ENCODE measurements around the gene COL25A1.
"Not testable (repeated sequence)": the region's sequence is repeated elsewhere in the genome, so short reads cannot be mapped to it uniquely, and the experiment has no call there.

The COL25A1 gene

GRCh38 chr4:109009909-109010308 lies 292.5 kb downstream of the COL25A1 start:
- DNase-seq (ENCODE audit: low spot score): no peak

GRCh38 chr4:109007976-109008375 lies 294.5 kb downstream of the COL25A1 start:
- DNase-seq (ENCODE audit: low spot score): no peak

GRCh38 chr4:109005523-109005922 lies 296.9 kb downstream of the COL25A1 start:
- DNase-seq (ENCODE audit: low spot score): no peak

DNA sequence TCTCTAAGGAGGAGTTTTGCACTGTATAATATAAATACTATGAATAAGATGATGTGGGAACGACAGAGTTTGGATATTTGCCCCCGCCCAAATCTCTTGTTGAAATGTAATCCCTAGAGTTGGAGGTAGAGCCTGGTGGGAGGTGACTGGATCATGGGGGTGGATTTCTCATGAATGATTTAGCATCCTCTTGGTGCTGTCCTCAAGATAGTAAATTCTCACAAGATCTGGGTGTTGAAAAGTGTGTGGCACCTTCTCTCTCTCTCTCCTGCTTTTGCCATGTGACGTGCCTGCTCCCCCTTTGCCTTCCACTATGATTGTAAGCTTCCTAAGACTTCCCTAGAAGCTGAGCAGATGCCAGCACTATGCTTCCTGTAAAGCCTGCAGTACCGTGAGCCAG lies 298.0 kb downstream of the COL25A1 start:
- DNase-seq (ENCODE audit: low spot score): no peak

DNA sequence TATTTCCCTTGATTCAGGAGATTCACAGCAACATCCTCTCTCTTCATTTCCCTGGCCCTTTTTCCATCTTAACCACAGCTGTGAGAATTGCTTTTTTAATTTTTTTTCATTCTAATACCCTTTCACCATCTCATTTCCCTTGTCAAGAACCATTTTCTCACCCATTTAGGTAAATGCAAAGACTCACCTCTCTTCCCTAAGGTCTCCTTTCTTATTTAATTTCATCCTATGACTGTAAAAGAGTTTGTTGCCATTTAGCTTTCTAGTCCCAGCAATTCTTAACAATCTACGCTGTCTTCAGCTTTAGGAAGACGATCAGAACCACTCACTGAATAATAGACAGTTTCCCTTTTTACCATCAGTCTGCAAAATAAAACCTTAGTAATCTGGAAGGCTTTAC lies 298.5 kb downstream of the COL25A1 start:
- DNase-seq (ENCODE audit: low spot score): no peak

GRCh38 chr4:108991551-108992328 lies 310.7 kb downstream of the COL25A1 start:
- DNase-seq (ENCODE audit: low spot score): no peak

DNA sequence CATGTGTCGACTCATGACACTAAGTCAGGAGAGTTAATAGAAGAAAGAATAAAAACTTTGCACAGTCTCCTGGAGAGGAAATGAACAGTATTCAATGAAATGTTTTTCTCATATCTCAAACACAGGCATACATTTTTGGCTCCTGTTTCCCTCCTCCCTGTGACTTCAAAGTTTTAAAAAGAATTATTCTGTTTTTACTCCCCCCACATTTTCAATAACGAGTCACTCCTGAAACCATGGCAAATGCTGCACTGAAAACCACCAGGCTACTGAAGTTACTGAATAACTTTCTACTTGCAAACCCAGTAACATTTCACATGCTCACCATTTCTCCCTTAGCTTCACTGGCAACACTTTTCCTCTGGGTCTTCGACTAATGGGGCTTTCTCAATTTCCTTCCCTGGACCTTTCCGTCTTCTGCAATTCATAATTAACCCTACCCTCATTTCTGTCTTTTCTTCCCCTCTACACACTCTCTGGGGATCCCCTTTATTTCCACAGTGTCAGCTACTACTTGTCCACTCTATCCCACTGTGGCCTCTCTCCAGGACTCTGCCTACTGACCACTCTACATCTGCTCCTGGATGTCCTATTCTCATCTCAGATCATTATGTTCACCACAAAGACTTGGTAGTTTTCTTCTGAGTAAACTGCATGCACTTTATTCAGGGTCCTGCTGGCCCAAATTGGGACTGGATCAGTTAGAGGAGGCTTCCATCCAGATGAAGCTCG lies 313.8 kb downstream of the COL25A1 start:
- DNase-seq (ENCODE audit: low spot score): no peak

- not testable (repeated sequence) for DNase-seq (ENCODE audit: low spot score)
These were observed 318.0 kb downstream of the COL25A1 start for GRCh38 chr4:108984495-108984894.

GRCh38 chr4:108982402-108983185 lies 319.9 kb downstream of the COL25A1 start:
- no peak for DNase-seq (ENCODE audit: low spot score)

DNA sequence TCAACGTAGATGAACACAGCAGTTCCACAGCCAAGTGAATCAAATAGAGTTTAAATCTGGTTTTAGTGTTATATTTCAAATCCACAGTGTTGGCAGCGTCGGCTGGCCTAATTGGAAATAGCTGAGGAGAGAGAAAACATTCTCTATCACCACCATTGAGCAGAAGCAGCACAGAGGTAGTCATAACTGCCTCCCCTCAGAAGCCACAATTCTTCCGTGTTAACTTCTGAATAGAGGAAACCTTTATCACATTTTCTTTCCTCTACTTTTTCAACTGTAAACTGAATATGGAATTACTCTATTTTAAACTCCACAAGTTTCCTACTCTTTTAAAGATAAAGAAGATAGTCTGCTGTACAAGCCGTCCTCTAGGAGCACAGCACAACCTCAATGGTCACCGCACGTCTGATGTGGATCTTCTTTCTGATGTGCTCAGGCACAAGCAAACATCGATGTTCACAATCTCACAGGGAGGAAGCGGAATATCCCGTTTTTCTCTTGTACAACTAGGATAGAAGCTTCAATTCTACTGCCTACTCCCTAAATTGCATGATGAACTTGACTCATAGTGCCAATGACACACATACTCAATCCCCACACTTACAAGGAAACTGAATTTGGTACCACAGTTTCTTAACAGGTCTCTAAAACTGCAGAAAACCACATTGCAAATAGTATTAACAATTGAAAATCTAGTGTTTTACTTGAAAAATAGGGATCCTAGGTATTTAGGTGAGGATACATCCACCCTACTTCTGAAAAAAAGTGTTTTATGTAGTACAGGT lies 321.8 kb downstream of the COL25A1 start:
- no peak for DNase-seq (ENCODE audit: low spot score)

- no peak for DNase-seq (ENCODE audit: low spot score)
These were observed 322.7 kb downstream of the COL25A1 start for GRCh38 chr4:108979759-108980158.

DNA sequence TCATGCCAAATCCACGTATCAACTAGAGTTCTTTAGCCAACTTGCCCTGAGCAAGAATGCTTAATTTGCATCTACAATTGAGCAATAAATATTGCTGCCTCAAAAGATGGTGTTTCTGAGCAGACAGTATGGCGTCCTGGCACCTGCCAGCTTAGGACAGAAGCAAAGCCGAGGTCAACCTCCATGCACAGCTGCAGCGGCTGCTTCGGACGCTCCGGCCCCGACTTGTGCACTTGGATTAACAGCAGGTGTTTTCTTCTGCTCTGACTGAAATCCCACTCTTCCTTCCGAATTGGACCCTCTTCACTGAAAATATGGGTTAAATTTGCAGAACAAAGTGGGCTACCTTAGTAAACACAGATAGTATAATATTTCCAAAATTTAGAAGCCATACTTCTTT lies 324.4 kb downstream of the COL25A1 start:
- DNase-seq (ENCODE audit: low spot score): no peak

- DNase-seq (ENCODE audit: low spot score): peak; percentile 1
These were observed 329.7 kb downstream of the COL25A1 start for GRCh38 chr4:108972613-108973283.

DNA sequence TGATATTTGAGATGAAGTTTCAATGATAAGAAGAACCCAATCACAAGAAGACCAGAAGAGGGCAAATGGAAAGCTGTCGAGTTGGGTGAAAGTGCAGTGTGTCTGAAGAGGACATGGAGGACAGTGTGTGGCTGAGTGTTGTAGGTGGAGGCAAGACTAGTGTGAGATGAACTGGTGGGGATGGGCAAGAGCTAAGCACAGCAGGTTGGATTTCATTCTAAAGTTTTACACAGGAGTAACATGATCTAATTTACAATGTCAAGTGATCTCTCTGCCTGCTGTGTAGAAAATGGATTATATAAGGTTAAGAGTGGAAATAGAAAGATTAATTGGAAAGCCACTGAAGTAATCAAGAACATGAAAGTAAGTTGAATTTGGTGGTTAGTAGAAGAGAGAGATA lies 331.0 kb downstream of the COL25A1 start:
- no peak for DNase-seq (ENCODE audit: low spot score)

DNA sequence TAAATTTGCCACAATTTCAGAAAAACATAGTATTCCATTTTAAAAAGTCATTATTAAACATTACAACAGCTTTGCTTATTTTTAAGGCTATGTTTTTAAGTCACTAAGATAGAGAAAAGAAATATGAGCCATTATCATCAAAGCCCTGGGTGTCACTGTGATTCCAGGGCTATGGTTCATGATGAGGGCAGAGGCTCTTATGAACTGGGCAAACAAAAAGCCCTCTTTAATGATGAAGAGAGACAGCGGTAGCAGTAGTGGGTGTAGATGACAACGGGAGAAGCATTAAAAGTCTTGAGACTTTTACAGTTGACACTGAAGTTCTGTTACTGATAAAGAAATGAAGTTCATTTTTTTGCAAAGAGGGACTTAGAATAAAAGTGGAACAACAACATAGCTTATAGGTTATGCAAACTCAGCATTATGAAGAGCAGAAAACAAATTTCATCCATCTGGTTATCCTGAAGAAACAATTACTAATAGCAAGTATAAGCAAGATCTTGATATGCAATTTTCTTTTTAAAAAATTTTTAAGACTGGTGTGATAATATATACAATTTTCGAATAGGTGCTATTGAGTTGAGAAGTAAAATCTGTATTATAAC lies 336.9 kb downstream of the COL25A1 start:
- no peak for DNase-seq (ENCODE audit: low spot score)

GRCh38 chr4:108965016-108965415 lies 337.4 kb downstream of the COL25A1 start:
- no peak for DNase-seq (ENCODE audit: low spot score)

DNA sequence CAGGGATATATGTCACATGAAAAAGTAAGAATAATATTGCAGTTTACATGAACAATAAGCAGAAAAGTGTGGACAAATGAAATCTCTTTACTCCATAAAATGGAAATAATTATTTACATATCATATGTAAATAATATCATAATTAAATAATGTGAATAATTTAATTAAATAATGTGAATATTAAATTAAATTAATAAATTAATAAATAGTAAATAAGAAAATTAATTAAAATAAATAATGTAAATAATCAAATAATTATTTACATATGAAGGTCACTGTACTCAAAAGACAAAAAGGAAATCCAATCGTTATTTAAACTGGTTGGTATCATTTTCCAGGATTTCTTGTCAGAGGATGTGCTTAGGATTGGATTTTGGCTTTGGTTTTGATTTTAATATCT lies 338.5 kb downstream of the COL25A1 start:
- no peak for DNase-seq (ENCODE audit: low spot score)

- DNase-seq (ENCODE audit: low spot score): no peak
These were observed 343.0 kb downstream of the COL25A1 start for GRCh38 chr4:108959491-108959890.

DNA sequence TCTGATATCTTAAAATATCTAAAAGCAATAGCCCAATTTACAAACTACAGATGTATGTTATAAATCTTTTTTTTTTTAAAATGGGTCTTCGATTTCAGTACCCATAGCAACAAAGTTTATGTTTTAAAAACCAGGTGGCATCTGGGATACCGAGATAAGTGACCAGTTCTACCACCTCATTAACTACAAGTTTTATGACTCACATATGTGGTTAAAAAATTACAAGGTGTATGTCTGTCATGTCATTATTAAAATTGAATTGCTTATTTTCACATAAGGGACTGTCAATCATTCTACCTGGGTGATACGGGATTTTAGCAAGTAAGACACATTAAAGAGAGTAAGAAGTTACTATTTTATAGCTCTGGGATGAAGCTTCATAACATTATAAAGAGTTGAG lies 347.6 kb downstream of the COL25A1 start:
- no peak for DNase-seq (ENCODE audit: low spot score)

GRCh38 chr4:108953941-108954340 lies 348.5 kb downstream of the COL25A1 start:
- no peak for DNase-seq (ENCODE audit: low spot score)
